ENCODE data around the gene CAV2.

The CAV2 gene

DNA sequence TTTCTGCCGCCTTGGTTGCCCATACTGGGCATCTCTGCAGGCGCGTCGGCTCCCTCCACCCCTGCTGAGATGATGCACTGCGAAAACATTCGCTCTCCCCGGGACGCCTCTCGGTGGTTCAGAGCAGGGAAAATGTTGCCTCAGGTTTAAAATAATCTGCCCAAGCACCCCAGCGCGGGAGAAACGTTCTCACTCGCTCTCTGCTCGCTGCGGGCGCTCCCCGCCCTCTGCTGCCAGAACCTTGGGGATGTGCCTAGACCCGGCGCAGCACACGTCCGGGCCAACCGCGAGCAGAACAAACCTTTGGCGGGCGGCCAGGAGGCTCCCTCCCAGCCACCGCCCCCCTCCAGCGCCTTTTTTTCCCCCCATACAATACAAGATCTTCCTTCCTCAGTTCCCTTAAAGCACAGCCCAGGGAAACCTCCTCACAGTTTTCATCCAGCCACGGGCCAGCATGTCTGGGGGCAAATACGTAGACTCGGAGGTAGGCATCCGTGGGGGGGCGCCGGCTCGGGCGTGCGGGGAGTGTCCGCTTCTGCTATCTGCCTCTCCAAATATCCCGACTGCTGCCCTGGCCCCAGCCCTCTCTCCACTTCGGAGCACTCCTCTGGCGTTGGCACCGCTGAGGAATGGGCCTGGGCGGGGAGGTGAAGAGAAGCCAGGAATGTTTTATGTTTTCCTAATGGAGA lies 25.2 kb downstream of the CAV2 start, which contains the start of gene CAV1:
TSS of gene CAV1 (plus strand) at position 428 of the 689 bp plus-strand sequence. CDS start at position 455, 27 bp downstream.
- peak within 1 kb of the TSS; percentile 50 for H3K4me3 ChIP-seq (ENCODE audit: low read depth, low read length)
- peak within 1 kb of the TSS; percentile 86 for H3K4me2 ChIP-seq (ENCODE audit: low read length)
- no peaks in the 10 kb centered on the region for H3K9me3 ChIP-seq (ENCODE audit: control insufficient read depth, low read length)
- no peaks in the 10 kb centered on the region for H3K79me2 ChIP-seq
- TF ChIP-seq CTCF (IDR thresholded peaks at IDR 0.05) = no peak
- peaks cover 3% of the 10 kb centered on the region for H3K27me3 ChIP-seq (ENCODE audit: control insufficient read depth, insufficient read depth, low read length)
- H3K36me3 ChIP-seq (ENCODE audit: control insufficient read depth, insufficient read depth, low read length) = no peaks in the 10 kb centered on the region
- H2AFZ ChIP-seq = peak within 1 kb of the TSS; percentile 79
- no peak within 1 kb of the TSS for H3K9ac ChIP-seq
- H3K27ac ChIP-seq = peak within 1 kb of the TSS; percentile 40
- peaks cover 5% of the 10 kb centered on the region for H3K4me1 ChIP-seq

DNA sequence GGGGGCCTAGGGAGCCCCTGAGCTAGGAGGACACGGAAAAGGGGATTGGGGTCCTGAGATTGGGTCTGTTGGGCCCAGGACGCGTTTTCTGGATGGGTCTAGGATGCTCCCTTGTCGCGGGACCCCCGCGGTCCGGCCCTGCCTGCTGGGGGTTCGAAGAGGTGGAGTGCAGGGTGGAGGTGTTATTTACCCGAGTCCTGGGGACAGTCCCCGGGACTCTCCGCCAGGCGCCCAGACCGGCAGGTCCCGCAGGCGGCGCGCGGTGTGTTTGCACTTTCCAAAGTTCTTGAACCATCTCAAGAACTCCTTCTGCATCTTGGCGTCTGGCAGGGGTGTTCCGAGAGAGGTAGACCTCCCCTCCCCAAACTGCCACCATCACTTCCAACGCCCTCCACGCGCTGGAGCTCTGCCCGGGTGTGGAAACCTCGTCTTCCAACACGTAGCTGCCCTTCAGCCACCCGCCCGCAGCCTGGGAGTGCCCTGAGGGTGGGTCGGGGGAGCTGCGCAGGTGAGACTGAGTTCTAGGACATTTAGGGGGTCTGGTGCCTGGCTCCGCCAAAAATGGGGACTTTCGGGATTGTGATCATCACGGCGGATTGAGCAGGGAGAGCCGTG lies 25.9 kb downstream of the CAV2 start:
- H3K4me3 ChIP-seq (ENCODE audit: low read depth, low read length) = peak overlapping the region; percentile 50
- H3K4me1 ChIP-seq = peaks cover 5% of the 10 kb centered on the region
- no peak for TF ChIP-seq CTCF (IDR thresholded peaks at IDR 0.05)

GRCh38 chr7:116525913-116526861 lies 26.6 kb downstream of the CAV2 start:
- Histone ChIP-seq H3K4me1 (peaks cover 5% of the 10 kb centered on the region), H3K27me3 (ENCODE audit: control insufficient read depth, insufficient read depth, low read length) (peaks cover 3% of the 10 kb centered on the region)
- TF ChIP-seq CTCF (IDR thresholded peaks at IDR 0.05) = peak; percentile 51

More for the DNA sequence above, 25.9 kb downstream of the CAV2 start:
- peak overlapping the region; percentile 40 for H3K27ac ChIP-seq
- peaks cover 3% of the 10 kb centered on the region for H3K27me3 ChIP-seq (ENCODE audit: control insufficient read depth, insufficient read depth, low read length)
- H2AFZ ChIP-seq = peak overlapping the region; percentile 79
- no peaks in the 10 kb centered on the region for H3K9me3 ChIP-seq (ENCODE audit: control insufficient read depth, low read length)
- peak overlapping the region; percentile 86 for H3K4me2 ChIP-seq (ENCODE audit: low read length)
- H3K36me3 ChIP-seq (ENCODE audit: control insufficient read depth, insufficient read depth, low read length) = no peaks in the 10 kb centered on the region
- no peaks in the 10 kb centered on the region for H3K79me2 ChIP-seq
- no peak overlapping the region for H3K9ac ChIP-seq

GRCh38 chr7:116526897-116527296 lies 27.4 kb downstream of the CAV2 start:
- H3K36me3 ChIP-seq (ENCODE audit: control insufficient read depth, insufficient read depth, low read length) = no peaks in the 10 kb centered on the region
- H3K9me3 ChIP-seq (ENCODE audit: control insufficient read depth, low read length) = no peaks in the 10 kb centered on the region
- peaks cover 5% of the 10 kb centered on the region for H3K4me1 ChIP-seq
- no peak for TF ChIP-seq CTCF (IDR thresholded peaks at IDR 0.05)
- peaks cover 3% of the 10 kb centered on the region for H3K27me3 ChIP-seq (ENCODE audit: control insufficient read depth, insufficient read depth, low read length)
- H3K79me2 ChIP-seq = no peaks in the 10 kb centered on the region
- peak overlapping the region; percentile 50 for H3K4me3 ChIP-seq (ENCODE audit: low read depth, low read length)
- H3K9ac ChIP-seq = no peak overlapping the region
- H3K27ac ChIP-seq = no peak overlapping the region
- peak overlapping the region; percentile 86 for H3K4me2 ChIP-seq (ENCODE audit: low read length)
- H2AFZ ChIP-seq = no peak overlapping the region

More at GRCh38 chr7:116525913-116526861, 26.6 kb downstream of the CAV2 start:
- H3K27ac ChIP-seq = no peak overlapping the region
- H3K4me3 ChIP-seq (ENCODE audit: low read depth, low read length) = peak overlapping the region; percentile 50
- peak overlapping the region; percentile 79 for H2AFZ ChIP-seq
- peak overlapping the region; percentile 86 for H3K4me2 ChIP-seq (ENCODE audit: low read length)
- H3K9ac ChIP-seq = no peak overlapping the region
- H3K79me2 ChIP-seq = no peaks in the 10 kb centered on the region
- H3K9me3 ChIP-seq (ENCODE audit: control insufficient read depth, low read length) = no peaks in the 10 kb centered on the region
- no peaks in the 10 kb centered on the region for H3K36me3 ChIP-seq (ENCODE audit: control insufficient read depth, insufficient read depth, low read length)

Measured in parathyroid adenoma (tissue), 2 donors.